22Rv1 (cell line): ENCODE measurements around the gene JAKMIP2.

Experiments
- H3K27ac ChIP-seq: fragments of 450-650 bp; 2 replicates; pipeline ENCODE4 v1.5.1; 2017
- ZFX ChIP-seq: fragments of 450-650 bp; IDR thresholded peaks from 2 replicates; pipeline ENCODE4 v1.6.1; 2017; ENCODE audit warnings: antibody characterized with exemption, borderline replicate concordance
- TF ChIP-seq, protein P1 (sequence below): fragments of 450-650 bp; IDR thresholded peaks from 2 replicates; pipeline ENCODE4 v1.5.1; 2017; ENCODE audit warnings: mild to moderate bottlenecking

Gene JAKMIP2

DNA sequence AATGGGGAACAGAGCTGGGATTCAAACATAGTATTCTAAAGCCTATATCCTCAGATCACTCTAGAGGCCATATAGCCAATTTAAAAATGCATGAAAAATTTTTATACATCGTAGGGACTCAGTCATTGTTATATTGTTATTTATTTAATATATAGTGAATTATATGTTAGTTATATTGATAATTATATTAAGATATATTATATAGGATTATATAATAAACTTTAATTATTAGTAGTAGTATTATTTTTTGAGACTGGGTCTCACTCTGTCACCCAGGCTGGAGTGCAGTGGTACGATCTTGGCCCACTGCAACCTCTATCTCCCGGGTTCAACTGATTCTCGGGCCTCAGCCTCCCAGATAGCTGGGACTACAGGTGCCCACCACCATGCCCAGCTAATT lies 206.9 kb downstream of the JAKMIP2 start:
- TF ChIP-seq, protein P1, sequence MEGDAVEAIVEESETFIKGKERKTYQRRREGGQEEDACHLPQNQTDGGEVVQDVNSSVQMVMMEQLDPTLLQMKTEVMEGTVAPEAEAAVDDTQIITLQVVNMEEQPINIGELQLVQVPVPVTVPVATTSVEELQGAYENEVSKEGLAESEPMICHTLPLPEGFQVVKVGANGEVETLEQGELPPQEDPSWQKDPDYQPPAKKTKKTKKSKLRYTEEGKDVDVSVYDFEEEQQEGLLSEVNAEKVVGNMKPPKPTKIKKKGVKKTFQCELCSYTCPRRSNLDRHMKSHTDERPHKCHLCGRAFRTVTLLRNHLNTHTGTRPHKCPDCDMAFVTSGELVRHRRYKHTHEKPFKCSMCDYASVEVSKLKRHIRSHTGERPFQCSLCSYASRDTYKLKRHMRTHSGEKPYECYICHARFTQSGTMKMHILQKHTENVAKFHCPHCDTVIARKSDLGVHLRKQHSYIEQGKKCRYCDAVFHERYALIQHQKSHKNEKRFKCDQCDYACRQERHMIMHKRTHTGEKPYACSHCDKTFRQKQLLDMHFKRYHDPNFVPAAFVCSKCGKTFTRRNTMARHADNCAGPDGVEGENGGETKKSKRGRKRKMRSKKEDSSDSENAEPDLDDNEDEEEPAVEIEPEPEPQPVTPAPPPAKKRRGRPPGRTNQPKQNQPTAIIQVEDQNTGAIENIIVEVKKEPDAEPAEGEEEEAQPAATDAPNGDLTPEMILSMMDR: no peak
- no peak for TF ChIP-seq ZFX
- H3K27ac ChIP-seq: no peak overlapping the region

DNA sequence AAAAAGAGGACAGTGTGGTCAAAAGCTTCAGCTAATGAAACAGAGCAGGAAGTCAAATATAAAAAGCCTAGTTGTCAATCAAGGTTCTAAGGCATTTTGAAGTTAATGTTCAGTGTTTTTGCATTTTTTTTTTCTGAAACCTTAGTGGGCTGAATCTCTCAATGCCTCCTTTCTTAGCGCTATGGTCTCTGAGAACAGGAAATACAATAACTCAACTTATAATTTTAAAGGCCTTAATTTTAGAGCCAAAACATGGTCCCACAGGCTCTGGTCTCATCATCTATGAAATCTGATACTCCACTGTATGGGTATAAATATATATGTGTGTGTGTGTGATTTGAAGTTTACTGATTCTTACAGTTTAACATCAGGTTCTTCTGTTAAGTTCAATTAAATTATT lies 209.3 kb downstream of the JAKMIP2 start:
- H3K27ac ChIP-seq: no peak overlapping the region
- TF ChIP-seq, protein P1: no peak
- no peak for TF ChIP-seq ZFX

DNA sequence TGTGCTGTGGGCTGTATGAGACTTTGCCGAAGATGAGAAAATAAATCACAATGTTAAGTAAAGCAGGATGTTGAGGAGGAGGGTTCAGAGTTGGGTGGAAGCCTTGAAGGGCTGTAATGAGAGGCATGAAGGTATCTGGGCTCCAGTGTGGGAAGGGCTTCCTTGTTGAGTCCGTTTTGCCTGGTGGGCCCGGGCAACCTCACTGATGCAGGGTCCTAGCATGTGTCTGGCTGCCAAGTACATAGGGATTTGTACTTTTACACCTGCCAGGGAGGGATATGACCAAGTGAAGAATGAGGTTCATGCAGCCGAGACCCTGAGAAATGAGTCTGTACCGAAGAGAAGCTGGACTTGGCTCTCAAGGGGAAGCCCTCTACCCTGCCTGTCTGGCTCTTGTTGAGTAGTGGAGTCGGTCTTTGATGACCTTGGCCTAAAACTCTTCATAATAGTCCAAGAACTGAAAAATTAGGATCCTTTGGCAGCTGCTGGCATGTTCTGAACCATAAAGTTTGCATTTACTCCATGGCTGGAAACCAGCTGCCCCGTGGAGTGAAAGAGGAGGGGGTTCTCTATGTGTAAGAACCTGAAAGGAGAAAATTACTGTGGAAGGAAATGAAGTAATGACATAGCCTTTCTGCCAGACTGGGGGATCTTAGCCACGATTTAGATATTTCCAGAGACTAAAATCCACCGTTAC lies 213.7 kb downstream of the JAKMIP2 start:
- TF ChIP-seq ZFX: no peak
- TF ChIP-seq, protein P1: no peak
- no peak overlapping the region for H3K27ac ChIP-seq

DNA sequence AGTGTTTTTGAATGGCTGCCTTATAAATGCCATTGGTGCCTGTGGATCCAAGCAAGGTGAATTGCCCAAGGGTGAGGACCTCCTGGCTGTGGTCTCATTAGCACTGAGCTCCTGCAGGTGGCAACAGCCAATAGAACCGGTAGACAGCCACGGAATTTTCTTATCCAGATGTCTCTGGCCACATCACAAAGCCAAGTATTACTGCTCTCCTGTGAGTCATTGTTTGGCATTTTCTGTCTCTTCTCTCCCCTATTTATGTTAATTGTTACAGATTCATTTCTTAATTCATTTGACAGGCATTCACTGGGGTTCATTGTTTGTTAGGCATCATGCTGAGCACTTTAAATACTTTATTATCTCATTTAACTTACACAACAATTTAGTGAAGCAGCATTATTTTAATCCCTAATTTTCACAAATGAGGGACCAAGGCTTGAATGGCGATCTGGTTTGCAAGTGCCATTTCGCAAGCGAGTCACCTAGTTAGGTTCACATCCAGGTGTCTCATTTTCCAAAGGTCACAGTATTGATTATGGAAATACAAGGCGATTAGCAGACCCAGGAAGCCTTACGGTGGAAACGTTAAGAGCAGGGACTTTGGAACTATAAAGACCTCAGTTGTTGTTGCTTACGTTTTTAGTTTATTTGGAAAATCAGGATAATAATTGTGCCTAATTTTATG lies 214.5 kb downstream of the JAKMIP2 start:
- H3K27ac ChIP-seq: no peak overlapping the region
- TF ChIP-seq ZFX: no peak
- TF ChIP-seq, protein P1: no peak

DNA sequence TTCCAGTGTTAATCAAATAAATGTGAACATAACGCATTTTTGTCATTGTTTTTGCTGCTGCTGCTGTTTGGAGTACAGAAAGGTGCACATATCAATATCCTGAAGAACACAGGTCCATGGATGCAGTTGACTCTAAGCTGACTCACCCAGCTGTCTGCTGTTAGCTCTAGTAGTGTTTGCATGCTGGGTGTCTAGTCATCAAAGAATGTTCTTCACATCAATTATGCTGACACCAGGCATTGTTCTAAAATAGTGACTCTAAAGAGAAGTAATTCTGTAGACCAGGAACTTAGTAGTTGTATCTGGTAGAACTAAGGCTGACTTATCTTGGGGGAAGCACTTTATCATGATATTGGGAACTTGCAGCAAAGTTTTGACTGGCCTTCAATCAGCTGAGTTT lies 217.0 kb downstream of the JAKMIP2 start:
- no peak overlapping the region for H3K27ac ChIP-seq

DNA sequence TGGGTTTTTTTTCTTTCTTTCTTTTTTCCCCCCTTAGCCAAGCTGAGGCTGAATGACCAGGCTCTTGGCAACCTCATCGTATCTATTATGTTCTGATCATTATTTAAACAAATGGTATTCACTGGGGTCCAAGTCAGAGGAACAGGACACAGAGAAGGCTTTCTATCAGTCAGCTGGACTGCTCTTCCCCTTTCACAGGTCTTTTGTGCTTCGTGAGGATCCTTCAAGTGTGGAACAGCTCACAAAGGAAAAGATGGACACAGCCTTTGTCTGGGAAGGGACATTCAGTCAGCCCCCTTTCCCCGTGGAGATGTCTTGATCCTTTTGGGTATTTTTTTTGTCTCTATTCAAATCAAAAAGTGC lies 218.4 kb downstream of the JAKMIP2 start:
- H3K27ac ChIP-seq: no peak overlapping the region
- TF ChIP-seq ZFX: no peak
- TF ChIP-seq, protein P1: no peak

More for the DNA sequence above, 217.0 kb downstream of the JAKMIP2 start:
- TF ChIP-seq ZFX: no peak
- TF ChIP-seq, protein P1: no peak

DNA sequence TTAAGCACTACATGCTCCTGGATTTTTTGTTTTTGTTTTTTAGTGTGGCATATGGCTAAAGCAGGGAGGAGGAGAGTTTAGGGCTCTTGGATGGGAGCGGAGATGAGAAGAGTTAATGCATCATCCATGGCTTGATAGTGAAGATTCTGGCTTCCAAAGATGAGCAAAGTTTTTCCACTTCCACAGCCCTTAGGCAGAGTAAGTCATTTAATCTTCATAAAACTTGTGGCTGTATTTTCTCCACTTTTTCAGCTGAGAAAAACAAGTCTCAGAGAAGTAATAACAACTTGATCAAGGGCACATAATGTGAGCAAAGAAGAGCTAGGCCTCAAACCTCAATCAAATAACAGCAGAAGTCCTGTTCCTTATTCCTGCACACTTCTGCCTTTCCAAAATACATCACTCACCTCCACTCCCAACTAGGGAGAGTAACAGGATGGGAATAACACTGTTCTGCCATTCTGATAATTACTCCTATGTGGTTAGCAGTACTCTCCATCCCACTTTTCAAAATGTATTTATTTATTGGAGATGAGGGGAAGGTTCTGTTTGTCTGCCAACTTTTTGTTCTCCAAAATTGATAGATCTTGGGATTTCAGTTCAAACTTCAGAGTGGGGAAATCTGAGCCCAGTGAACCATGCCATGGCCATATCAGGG lies 218.9 kb downstream of the JAKMIP2 start:
- no peak for TF ChIP-seq ZFX
- TF ChIP-seq, protein P1: no peak

More for the DNA sequence above, 218.9 kb downstream of the JAKMIP2 start:
- H3K27ac ChIP-seq: no peak overlapping the region
